Measurements from ENCODE around the gene AGBL4.
"Not testable (repeated sequence)": the region's sequence is repeated elsewhere in the genome, so short reads cannot be mapped to it uniquely, and the experiment has no call there.

The AGBL4 gene

DNA sequence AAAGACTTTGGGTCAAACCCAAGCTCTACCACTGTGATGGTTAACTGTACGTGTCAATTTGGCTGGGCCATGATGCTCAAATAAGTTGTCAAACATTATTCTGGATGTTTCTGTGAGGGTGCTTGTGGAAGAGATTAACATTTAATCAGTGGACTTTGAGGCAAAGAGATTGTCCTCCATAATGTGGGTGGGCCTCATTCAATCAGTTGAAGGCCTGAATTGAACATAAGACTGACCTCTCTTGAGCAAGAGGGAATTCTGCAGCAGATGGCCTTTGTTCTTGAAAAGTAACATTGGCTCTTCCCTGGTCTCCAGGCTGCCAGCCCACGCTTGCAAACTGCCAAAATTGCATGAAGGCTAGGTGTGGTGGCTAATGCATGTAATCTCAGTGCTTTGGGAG, 1457.3 kb downstream of the AGBL4 start:
- DNase-seq = no peak

DNA sequence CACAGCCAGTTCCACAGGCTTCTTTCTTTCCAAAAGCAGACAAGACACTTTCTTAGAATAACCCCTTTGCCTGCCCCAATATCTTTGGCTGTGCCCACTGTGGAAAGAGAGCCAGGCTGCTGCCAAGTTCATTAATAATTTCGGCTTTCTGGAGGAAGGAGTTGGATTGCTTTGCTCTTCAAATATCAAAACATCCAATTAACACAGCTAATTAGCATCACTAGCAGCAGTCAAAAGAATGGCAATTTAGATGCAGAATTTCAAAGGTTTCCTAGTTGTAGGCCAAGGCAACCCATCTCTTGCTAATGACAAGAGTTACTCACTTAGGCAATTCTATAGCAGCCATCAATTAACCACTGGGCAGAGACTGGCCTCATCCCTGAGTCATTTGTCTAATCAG, 1460.7 kb downstream of the AGBL4 start:
- no peak for DNase-seq

DNA sequence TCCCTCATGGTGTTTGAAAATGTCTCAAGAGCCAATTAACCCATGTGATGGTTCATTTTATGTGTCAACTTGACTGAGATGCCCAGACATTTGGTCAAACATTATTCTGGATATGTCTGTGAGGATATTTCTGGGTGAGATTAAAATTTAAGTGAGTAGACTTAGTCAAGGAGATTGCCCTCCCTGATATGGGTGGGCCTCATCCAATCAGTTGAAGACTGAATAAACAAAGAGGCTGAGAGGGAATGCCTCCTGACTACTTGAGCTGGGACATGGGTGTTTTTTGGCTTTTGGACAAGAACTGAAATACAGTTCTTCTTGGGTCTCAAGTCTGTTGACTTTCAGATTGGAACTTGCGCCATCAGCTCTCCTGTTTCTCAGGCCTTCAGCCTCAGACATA, 1462.3 kb downstream of the AGBL4 start:
- DNase-seq = no peak

DNA sequence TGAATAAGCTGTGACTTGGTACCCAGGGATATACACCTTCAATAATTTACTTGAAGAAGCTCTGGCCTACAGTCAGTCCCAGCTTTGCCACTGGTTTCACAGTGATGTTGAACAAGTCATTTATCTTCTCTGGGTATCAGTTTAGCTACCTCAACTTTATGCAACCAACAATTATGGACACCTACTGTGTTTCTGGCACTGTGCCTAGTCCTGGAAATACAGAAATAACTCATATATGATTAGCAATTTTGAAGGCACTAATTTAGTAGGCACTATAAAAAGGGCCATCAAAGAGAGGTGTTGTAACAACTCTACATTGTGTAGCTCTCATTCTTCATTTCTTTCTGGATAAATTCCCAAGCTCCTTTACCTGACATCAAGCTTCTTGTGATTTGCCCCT, 1463.2 kb downstream of the AGBL4 start:
- DNase-seq = no peak

DNA sequence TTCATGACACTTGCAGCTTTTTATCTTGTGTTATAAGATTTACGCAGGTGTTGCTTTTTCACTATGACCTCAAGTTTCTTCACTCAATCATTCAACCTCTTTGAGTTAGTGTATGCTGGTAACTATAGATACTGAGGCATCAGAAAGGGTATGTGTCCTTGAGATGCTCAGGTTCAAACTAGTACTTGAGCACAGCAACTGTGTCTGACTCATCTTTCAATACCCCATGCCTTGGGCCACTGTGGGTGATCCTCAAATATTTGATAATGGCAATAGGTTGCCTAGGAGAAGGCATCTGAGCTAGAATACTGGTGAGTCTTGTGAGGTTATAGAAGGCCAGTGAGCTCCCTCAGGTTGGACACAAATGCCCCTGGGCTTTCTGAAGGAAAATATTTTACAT, 1463.6 kb downstream of the AGBL4 start:
- DNase-seq = no peak

DNA sequence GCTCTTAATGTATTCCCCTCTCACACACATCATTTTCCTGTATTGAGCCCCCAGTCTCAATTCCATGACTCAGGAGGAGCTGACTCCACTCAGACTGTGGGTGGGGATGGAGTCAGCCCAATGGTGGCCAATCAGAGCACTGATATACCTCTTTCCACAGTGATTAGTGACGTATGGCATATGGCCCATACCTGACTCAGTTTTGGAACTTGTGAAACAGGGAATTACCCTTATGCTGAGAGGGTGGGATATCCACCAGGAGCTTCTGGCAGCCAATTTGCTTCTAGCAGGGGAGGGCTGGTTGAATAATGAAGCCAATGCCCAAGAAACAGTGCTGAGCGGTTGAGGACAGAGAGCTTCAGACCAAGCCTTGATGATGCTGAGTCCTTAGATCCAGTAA, 1465.4 kb downstream of the AGBL4 start:
- no peak for DNase-seq

DNA sequence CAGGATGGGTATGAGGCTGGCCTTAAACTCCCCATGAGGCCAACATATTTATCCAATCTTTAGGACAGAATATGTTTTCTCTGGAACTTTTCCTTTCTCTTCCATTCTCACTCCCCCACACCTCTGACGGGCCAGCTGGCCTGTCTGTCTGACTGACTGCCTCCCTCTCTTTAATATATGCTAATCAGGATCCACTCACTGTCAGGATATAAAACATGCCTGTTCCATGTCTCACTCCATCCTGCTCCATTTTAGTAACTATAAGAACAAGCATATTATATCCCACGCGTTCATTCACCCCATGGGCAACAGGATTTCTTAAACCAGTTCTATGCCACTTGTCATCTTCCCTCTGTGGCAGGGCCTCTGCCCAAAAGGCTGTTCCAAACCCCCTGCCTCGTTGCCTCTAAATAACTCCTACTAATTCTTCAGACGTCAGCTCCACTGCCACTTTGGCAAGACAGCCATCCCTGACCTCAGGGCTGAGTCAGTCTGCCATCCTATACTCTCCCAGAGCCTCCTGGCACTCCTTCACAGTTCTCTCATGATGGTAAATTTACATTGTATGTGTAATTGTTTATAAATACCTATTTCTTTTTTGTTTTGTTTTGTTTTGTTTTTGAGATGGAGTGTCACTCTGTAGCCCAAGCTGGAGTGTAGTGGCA, 1467.4 kb downstream of the AGBL4 start:
- DNase-seq = no peak

DNA sequence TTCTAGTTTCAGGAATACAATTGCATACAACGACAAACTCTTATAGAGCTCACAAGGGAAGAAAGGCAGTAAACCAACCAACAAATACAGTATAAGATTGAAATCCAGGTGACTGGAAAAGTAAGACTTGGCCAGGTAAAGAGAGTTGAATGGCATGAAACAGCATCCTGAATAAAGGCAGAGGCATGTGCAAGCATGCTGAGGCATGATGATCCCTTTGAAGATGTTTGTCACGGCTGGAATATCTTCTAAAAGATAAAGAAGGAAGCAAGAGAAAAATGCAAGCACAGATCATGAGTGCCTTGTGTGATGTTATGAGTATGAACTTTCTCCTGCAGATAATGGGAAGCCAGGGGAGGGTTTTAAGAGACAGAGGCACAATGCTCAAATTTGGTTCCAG, 1468.5 kb downstream of the AGBL4 start:
- no peak for DNase-seq

DNA sequence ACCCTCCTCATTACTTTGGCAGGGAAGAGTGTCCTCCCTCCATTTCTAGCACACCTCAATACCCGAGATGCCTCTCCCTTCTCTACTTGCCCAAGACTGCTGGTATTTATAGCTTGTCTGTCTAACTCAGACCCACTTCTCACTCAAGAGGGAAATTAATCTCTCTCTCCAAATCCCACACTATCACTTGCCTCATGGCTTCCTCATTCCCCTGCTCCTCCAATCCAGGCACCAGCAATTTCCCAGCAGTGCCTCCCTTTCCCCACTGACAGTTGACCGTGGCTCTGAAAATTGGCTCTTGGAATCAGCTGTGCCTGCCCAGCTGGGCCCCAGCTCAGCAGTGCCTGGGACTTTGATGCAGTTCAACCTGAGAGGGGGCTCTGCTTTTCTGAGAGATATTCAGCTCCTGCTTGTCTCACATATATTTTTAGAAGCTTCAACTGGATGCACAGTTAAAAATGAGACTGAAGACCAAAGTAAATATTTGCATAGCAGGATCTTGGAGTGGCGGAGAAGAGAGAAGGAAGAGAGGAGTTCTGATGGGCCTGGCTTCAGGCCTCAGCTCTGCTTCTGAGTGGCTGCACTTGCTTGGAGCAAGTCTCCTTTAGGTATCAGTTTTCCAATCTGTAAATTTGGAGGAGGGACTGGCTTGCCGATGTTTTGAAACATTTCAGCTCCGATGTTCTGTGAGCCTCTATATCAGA, 1470.7 kb downstream of the AGBL4 start:
- no peak for DNase-seq

DNA sequence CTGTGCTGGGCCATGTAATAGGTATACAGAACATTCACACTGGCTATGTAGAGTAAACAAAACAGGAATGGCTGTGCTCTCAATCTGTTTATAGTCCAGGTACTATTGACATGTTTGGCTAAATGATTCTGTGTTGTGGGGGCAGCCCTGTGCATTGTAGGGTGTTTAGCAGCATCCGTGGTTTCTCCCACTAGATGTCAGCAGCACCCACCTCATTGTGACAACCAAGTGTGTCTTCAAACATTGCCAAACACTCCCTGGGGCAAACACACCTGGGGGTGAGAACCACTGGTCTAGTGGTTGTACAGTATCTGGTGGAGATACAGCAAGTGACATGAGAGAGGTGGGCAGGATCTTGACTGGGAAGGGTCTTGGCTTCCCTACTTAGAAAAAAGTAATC, 1471.3 kb downstream of the AGBL4 start:
- DNase-seq = no peak

DNA sequence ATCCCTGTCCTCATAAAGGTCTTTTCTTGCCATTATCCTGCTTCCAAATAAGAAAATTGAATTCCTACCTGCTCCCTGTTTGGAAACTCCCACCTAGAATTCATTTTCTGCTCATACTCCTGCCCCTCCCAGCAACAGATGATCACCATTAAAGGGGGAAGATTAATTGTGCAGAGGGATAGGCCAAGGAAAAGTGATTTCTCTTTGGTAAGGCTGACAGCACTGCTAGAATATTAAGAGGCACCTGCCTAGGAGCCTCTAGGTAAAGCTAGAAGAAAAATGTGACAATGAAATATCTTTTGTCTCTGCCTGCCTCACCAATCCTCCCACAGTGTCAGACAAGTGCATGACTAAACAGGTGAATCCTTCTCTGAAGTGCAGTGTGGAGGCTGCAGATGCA, 1474.8 kb downstream of the AGBL4 start:
- DNase-seq = no peak

DNA sequence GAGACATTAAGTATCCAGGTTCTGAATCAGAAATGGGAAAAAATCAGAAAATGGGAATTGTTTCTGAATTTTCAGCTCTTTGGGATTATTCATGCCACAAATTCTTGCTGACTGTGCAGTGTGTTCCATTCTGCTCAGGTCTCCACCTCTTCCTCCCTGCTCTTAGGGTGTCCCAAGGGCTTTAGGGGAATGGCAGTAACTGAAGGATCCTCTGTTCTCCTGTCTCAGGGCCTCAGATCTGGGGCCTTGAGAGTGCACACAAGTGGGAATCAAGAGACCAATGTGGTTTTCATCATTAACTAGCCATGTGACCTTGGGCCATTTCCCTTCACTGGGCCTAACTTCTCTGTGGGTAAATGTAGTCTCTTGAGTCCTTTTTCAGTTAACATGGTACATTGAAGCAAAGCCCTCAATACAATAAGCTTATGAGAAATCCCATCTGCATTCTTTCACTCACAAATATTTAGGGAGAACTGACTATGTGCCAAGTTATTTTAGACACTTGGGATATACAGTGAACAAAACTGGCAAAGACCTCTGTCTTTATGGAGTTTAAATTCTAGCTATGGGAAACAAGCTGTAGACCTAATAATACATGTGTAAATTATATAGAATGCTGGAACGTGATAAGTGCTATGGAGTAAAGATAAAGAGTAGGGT, 1476.1 kb downstream of the AGBL4 start:
- DNase-seq = no peak

DNA sequence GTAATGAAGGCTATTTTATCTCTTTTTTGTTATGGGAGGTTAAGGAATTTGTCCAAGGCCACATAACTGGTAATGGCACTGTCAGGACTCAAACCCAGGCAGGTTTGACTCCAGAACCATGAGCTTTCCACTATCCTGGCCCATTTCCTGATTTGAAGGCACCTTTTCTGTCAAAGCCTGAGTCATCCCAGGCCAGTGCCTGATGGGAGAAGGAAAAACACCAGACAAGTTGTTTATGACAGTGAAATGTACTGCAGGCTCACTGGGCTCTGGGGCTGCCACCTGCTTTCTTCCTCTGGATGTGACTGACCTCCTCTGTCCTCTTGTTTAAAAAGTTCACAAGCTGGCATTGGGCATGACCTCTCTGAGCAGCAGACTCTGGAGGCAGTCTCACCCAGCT, 1479.9 kb downstream of the AGBL4 start:
- DNase-seq = no peak

DNA sequence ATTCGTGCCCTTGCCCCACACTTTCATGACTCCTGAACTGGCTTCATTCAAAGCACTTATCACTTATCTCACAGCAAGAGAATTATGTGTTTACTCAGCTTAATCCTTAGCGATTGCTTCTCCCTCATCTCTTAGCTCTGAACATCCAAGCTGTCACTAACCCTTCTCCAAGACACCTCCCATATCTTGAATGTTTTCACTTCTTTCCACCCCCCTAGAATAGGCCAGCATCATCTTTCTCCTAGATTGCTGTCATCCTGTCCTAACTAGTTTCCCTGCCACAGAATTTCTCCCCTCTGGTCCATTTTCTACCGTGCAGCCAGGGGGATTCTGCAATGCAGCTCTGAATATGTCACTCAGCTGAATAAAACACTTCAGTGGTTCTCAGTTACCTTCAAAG, 1483.2 kb downstream of the AGBL4 start:
- no peak for DNase-seq

DNA sequence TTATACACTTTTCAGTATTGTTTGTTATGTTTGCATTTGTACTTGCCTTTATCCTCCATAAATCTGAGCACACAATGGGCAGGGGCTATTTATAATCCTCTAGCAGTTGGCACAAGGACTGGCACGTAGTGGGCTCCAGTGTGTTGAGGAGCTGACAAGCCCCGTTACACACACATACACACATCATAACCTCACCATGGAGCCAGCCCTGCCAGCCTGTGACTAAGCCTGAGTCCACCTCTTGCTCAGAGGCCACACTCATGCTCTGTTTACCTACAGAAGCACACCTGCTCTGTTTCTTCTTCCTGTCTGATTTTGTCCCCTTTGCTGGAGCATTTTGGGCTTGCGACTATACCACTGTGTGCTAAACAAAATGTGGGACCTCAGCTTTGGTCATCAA, 1487.3 kb downstream of the AGBL4 start:
- no peak for DNase-seq

DNA sequence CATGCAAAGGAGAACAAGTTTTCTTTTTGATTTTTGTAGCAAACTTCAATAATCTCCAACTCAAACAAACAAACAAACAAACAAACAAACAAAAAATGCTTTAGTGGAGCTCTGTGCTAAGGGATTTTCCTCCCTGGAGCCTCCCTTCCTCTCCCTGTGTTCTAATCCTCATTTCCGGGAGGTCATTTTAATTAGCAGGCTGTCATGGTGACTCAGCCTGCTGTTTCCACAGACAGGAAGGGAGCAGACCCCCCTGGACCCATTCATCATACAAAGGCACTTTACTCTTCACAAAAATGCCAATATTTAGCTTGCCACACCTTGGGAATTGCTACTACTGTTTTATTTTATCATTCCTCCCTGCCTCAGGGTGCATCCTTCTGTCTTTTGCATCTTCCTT, 1490.8 kb downstream of the AGBL4 start:
- no peak for DNase-seq

DNA sequence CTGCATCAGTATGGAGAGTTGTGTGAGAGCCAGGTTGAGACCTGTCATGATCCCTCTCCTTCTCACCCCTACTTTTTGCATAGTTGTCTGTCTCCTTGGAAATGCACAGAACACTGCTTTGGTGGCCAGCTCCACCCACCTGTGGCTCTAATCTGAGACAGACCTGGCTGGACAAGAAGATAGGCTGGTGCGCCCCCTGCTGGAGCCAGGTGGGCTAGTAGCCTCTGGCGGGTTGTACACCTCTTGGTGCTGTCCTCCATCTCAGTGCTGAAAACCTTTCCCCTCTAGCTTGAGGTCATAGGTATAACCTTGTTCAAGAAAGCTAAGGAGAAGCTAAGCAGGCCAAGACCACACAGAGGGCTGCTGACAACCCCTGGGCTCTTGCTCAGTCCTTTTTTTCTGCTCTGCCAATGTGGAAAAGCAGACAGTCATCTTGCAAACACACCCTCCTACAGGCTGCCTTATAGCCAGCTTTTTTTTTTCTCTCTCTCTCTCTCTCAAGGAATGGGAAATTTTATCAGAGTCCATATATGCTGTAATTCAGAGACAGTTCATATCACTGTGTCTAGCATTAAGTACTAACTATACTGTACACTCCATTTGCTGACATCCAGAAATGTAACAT, 1492.9 kb downstream of the AGBL4 start:
- no peak for DNase-seq

DNA sequence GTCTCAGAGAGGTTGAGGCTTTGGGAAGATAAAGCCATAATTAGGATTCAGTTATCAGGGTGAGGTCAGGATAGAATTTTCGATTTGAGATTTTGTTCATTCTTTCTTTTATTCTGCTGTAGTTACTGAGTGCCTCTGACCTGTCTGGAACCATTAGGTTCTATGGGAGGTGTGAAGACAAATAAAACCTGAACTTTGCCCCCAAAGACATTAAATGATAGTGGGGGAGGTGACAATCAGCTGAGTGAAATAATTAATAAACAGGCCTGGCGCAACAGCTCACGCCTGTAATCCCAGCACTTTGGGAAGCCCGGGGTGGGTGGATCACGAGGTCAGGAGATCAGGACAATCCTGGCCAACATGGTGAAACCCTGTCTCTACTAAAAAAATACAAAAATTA, 1496.7 kb downstream of the AGBL4 start:
- DNase-seq = no peak

DNA sequence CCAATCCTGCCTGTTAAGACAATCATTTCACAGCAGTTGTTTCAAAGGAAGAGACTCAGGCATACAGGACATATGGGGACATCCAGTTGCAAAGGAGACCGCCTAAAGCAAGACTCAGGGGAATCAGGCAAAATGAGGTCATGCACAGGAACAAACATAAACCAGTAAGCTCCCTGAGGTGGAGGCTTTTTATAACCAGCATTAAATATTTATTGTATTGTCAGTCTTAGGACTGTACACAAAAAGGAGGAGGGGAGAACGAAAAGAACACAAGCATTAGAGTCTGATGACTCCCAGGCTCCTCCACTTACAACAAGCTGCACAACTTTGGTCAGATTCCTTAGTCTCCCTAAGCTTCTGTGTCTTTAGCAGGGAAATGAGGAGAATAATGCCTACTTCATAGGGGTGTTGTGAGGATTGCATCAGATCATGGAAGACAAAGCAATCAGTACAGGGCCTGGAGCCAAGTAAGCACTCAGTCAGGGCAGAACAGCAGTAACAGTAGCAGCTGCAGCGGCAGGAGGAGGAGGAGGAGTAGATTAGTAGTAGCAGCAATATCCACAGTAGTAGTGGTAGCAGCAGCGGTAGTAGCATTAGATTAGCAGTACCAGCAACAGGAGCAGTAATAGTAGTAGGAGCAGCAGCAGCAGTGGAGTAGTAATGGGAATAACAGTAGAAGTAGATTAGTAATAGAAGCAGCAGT, 1497.6 kb downstream of the AGBL4 start:
- DNase-seq = no peak

DNA sequence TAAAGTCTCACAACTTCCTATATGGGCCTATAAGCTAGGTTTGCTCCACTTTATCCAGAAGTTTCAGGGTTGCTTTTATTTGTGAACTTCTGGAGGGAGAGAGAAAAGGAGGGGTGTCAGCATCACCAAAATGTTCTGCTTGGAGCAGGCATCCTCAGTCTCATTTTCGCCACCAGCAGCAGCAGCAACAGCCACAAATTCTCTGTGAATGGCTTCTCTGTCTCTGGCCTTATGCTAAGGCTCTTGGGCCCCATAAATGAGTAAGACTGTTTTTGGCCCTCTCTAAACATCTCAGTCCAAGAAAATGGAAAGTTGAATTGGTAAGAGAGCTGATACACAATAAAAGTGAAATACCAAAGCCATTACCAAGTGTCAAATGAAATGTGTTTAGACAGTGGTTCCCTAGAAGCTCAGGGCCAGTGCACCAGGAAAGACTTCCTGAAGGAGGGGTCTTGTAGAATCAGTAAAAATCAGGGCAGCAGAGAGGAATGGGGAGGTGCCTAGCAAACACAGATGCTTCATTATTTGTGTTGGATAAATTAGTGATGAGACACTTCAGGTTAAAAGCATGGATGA, 1498.8 kb downstream of the AGBL4 start:
- no peak for DNase-seq

DNA sequence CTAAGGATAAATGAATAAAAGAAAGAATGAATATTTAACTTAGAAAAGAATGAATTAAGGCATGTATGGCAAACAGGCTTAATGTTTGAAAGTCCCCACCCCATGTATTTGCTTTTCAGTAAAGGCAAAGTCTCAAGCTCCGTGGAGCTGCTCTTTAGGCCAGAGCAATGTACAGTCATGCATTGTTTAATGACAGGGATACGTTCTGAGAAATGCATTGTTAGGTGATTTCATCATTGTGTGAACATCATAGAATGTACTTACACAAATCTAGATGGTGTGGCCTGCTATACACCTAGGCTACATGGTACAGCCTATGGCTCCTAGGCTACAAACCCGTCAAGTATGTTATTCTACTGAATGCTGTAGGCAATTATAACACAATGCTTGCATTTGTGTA, 1500.2 kb downstream of the AGBL4 start:
- no peak for DNase-seq

DNA sequence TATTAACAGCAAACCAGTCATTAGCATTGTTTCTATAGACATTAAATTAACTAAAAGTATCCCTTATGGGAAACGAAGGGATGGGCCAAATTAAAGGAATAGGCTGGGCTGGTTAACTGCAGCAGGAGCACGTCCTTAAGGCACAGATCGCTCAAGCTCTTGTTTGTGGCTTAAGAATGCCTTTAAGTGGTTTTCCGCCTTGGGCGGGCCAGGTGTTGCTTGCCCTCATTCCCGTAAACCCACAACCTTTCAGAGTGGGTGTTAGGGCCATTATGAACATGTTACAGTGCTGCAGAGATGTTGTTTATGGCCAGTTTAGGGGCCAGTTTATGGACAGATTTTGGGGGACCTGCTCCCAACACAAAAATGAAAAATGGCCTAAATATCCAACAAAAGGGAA, 1503.9 kb downstream of the AGBL4 start:
- DNase-seq = not testable (repeated sequence)

DNA sequence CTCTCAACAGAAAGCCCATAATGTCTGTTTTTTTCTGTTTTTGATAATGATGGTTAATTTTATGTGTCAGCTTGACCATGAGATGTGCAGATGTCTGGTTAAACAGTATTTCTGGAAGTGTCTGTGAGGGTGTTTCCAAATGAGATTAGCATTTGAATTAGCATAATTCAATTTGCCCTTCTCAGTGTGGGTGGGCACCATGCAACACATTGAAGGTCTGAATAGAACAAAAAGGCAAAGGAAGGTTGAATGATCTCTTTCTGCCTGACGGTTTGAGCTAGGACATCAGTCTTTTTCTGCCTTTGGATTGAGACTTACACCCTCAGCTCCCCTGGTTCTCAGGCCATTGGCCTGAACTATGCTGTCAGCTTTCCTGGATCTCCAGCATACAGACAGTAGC, 1516.9 kb downstream of the AGBL4 start:
- no peak for DNase-seq
